Measurements from ENCODE around the gene PADI1. TPM values are rescaled to one million over a fixed set of nuclear protein-coding genes. Genes with fewer than 3 reads are reported as not detected.

The PADI1 gene
- total RNA-seq, 4 donors from 2014 or later = 0.27 to 2.5 (median 2.3) TPM; not detected in 1

DNA sequence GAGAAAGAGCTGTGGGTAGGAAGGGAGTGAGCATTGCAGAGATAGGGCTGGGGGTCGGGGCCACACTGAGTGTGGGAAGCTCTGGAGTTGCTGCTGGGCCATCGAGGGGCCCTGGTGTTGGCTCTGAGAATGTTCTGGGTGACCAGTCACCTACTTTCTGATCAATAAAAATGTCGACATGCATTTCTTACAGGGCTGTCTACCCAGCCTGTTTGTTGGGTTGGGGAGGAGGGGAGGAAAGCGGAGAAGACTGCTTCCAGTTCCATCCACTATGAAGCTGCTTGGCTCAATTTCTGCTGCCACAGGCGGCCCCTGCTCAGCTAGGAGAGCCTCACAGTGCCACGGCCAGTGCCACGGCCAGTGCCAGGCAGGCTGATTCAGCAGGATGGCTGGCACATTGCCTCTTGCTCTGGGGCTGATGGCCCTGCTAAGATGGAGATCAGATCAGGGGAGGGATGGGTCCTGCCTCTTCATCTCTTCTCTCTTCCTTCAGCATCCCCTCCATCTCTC, 40.9 kb downstream of the PADI1 start:
- H3K4me1 ChIP-seq = no peaks in the 10 kb centered on the region
- no peak overlapping the region for H3K27ac ChIP-seq
- no peak for ATAC-seq
- no peaks in the 10 kb centered on the region for H3K36me3 ChIP-seq
- H3K27me3 ChIP-seq = peaks cover 44% of the 10 kb centered on the region
- H3K9me3 ChIP-seq = no peaks in the 10 kb centered on the region
- WGBS, 2 donors (ENCODE audit: low coverage in 1 of 2) = 32% methylated on average over 2 of the region's 7 CpGs; no CpG with 5 or more reads in 1 of the 2 donors
- no peak for TF ChIP-seq POLR2A (IDR thresholded peaks at IDR 0.05)
- TF ChIP-seq EP300 (IDR thresholded peaks at IDR 0.05) = no peak
- no peak overlapping the region for H3K4me3 ChIP-seq

DNA sequence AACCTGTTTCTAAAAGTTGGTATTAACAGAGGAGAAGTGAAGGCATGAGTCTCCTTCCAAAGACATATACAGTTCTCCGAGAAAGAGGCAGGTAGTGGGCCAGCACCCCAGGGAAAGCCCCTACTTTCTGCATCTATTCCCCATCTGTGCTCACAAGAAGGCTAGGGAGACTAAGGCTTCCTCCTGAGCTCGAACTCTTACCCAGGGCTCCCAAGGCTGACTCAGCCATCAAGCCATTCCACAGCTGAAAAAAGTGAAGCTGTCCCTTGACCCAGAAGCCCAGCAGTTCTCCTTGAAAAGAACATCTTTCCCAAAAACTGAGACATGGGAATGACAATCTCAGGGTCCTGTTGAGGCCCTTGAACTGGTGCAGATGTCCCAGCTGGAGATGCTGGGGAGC, 42.0 kb downstream of the PADI1 start:
- peaks cover 47% of the 10 kb centered on the region for H3K27me3 ChIP-seq
- no peaks in the 10 kb centered on the region for H3K36me3 ChIP-seq
- H3K4me1 ChIP-seq = no peaks in the 10 kb centered on the region
- 60 to 78% methylated on average over 1 of the region's 2 CpGs for WGBS, 2 donors (ENCODE audit: low coverage in 1 of 2)
- no peak overlapping the region for H3K27ac ChIP-seq
- ATAC-seq = no peak
- H3K9me3 ChIP-seq = no peaks in the 10 kb centered on the region
- H3K4me3 ChIP-seq = no peak overlapping the region
- no peak for TF ChIP-seq POLR2AphosphoS5 (IDR thresholded peaks at IDR 0.05)
- no peak for TF ChIP-seq POLR2A (IDR thresholded peaks at IDR 0.05)
- TF ChIP-seq EP300 (IDR thresholded peaks at IDR 0.05) = no peak
- TF ChIP-seq CTCF (IDR thresholded peaks at IDR 0.05) = no peak

DNA sequence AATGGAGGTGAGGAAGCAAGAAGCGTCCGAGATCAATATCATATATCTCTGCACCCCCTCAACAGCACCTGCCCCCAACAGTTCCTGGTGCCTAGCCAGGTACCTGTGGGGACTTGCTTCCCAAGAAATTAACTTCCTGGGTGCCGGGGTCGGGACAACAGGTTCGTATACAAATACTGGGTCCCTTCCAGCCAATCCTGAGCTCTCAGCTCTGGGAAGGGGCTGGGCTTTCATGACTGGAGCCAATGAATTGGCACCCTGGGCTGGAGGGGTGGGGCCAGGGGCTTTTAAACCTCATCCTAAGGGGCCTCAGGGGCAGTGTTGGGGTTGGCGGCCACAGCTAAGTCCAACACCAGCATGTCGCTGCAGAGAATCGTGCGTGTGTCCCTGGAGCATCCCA, 43.9 kb downstream of the PADI1 start, which contains the start of gene PADI3:
TSS of gene PADI3 (plus strand) at position 318 of the 400 bp plus-strand sequence. CDS start at position 358, 40 bp downstream.
- WGBS, 2 donors (ENCODE audit: low coverage in 1 of 2) = 73 to 86% methylated on average over 2 of the region's 9 CpGs

GRCh38 chr1:17250601-17251000, 45.7 kb downstream of the PADI1 start:
- Histone ChIP-seq H3K9me3 (no peaks in the 10 kb centered on the region), H3K4me3 (no peak overlapping the region), H3K4me1 (no peaks in the 10 kb centered on the region), H3K27ac (no peak overlapping the region), H3K27me3 (peaks cover 64% of the 10 kb centered on the region), H3K36me3 (no peaks in the 10 kb centered on the region)
- WGBS, 2 donors (ENCODE audit: low coverage in 1 of 2) = 67% methylated on average over 1 of the region's 7 CpGs; no CpG with 5 or more reads in 1 of the 2 donors
- no peak for ATAC-seq
- TF ChIP-seq POLR2A (IDR thresholded peaks at IDR 0.05) = no peak
- TF ChIP-seq POLR2AphosphoS5 (IDR thresholded peaks at IDR 0.05) = no peak
- no peak for TF ChIP-seq EP300 (IDR thresholded peaks at IDR 0.05)
- no peak for TF ChIP-seq CTCF (IDR thresholded peaks at IDR 0.05)

More for the DNA sequence above, 43.9 kb downstream of the PADI1 start, which contains the start of gene PADI3:
- Histone ChIP-seq H3K4me1 (no peaks in the 10 kb centered on the region), H3K9me3 (no peaks in the 10 kb centered on the region), H3K27ac (no peak within 1 kb of the TSS), H3K27me3 (peaks cover 53% of the 10 kb centered on the region), H3K36me3 (no peaks in the 10 kb centered on the region), H3K4me3 (no peak within 1 kb of the TSS)
- no peak for ATAC-seq
- TF ChIP-seq POLR2AphosphoS5 (IDR thresholded peaks at IDR 0.05) (no peak), EP300 (IDR thresholded peaks at IDR 0.05) (no peak), CTCF (IDR thresholded peaks at IDR 0.05) (no peak), POLR2A (IDR thresholded peaks at IDR 0.05) (no peak)

DNA sequence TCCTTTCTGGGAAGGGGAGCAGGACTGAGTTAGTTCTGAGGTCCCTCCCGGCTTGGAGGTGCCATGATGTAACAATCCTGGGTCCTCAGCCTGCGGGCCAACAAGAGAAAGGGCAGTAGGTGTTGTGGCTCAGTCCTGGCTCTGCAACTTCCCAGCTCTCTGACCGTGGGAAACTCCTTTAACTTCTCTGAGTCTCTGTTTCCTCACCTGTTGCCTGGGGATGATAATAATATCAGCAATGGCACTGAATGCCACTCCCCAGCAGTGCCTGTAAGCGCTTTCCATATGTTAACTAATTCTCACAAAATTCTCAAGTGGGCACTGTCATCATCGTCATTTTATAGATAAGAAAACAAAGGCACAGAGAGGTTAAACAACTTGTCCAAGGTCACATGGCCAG, 46.3 kb downstream of the PADI1 start:
- no peak for TF ChIP-seq CTCF (IDR thresholded peaks at IDR 0.05)
- TF ChIP-seq EP300 (IDR thresholded peaks at IDR 0.05) = no peak
- no peak for TF ChIP-seq POLR2AphosphoS5 (IDR thresholded peaks at IDR 0.05)
- TF ChIP-seq POLR2A (IDR thresholded peaks at IDR 0.05) = no peak
- Histone ChIP-seq H3K4me3 (no peak overlapping the region), H3K36me3 (no peaks in the 10 kb centered on the region), H3K4me1 (no peaks in the 10 kb centered on the region), H3K27me3 (peaks cover 70% of the 10 kb centered on the region), H3K9me3 (no peaks in the 10 kb centered on the region), H3K27ac (no peak overlapping the region)
- WGBS, 2 donors (ENCODE audit: low coverage in 1 of 2) = 72 to 83% methylated on average over 3 to 4 of the region's 5 CpGs
- no peak for ATAC-seq
